NCI-H2107 treated with DMSO at 0.1 percent for 48 hours (cell line): ENCODE results near the gene CCDC122.
A peak's percentile ranks its signal among the peaks of the same experiment; 100 is the strongest.

ENCODE experiments used
- DNase-seq: peaks from one replicate; lab custom pipeline; 2025; ENCODE audit not compliant: unreplicated experiment; lab: John Stamatoyannopoulos, UW

CCDC122 gene

DNA sequence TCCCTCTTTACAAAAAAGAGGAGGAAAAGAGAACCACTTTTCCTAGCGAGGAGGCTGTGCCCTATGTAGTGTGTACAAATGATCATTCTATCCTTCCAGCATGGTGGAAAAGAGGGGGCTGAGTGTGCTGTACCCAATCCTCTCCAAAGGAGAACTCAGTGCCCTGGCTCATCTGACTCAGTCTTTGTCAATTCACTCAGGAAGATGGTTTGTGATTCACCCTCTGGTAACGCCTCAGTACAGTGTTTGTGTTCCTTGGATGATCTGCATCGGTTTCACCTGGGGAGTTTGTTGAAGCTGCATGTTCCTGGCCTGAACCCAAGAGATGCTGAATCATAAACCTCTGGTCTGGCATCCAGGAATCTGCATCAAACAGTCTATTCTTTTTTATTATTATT is 74.5 kb downstream of the CCDC122 start:
- no peak for DNase-seq

DNA sequence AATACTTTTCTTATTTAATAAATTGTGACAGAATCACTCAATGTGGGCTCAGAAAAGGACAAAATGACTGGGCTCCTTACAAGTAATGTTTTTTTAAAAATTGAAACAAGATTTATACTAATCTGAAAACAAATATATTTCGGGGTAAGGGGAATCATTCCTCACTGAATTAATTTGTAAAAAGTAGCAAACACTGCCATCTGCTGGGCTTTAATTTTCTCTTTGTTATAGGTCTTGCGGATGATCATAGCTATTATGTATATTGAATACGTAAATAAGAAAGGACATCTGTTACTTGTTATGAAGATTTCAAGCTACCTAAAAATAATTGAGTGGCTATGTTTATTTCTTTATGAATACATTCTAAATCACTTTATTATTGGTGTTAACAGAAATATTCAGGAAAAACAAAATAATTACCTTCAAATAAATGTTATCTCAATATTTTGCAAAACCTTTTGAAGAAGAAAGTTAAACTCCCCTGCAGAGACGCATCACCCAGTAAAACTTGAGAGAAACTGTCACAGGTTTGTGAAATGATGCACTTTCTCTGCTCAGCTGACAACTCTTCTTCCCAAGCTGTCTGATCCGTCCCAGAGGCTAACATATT is 75.0 kb downstream of the CCDC122 start:
- peak; percentile 58 for DNase-seq

DNA sequence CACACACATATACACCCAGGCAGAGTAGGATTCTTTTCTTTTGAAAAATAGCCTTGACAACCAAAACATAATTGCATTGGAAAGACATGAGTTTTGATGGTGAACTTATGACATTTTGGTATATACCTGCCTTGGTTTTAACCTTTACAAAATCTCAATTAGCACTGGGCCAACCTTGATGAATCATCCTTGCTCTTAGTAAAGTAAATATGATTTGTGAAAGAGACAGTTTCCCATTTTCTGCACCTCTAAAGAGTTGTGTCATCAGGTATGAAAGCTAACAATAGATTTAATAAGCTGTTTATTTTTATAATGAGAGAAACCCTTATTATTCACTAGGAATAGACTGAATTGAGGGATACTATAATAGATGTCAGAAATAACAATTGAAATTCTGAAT is 77.0 kb downstream of the CCDC122 start:
- no peak for DNase-seq

DNA sequence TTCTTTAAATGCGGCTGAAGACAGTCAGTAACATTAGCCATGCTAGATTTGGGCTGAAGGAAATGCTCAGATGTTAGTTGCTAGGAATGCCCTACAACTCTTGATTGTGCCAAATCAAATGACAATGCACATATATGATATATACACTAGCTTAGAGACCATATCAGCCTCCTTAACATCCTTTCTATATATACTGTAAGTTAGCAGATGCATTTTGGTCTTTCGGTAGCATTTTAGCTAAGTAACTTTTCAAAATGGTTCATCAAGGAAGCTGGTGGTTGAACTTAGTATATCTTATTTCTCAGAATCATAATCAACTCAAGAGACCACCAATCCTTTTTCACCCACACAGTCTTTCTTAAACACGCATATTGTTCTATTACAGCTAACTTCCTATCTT is 78.7 kb downstream of the CCDC122 start:
- DNase-seq = no peak

DNA sequence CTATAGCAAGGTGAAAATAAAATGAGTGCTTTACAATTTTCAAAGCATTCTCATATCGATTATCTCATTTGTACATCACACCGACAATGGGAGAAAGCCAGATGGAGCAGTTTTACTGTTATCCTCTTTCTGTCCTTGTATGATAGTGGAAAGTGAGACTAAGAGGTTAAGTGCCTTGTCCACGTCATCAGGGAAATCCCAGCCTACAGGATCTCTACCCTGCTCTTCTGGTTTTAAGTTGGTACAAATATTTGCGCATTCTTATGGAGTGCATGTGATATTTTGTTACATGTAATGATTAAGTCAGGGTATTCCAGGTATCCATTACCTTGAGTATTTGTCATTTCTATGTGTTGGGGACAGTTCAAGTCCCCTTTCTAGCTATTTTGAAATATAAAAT is 80.3 kb downstream of the CCDC122 start:
- DNase-seq = no peak

DNA sequence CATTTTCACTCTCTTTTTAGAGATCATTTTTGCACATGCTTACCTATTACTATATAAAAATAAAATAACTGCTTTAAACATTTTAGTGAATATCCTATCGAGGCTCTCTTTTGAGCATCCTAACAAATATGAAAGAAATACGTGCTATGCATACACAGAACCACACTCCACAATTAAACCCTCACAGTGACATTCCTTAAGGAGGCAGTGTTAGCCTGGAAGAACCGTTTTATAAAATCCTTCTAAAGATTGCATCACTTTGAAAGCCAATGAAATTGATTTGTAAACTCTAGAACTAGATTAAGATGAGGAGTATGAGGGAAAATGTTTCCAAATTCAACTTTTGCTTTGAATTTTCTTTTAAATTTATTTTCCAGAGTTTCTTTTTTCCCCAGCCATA is 81.7 kb downstream of the CCDC122 start:
- no peak for DNase-seq

DNA sequence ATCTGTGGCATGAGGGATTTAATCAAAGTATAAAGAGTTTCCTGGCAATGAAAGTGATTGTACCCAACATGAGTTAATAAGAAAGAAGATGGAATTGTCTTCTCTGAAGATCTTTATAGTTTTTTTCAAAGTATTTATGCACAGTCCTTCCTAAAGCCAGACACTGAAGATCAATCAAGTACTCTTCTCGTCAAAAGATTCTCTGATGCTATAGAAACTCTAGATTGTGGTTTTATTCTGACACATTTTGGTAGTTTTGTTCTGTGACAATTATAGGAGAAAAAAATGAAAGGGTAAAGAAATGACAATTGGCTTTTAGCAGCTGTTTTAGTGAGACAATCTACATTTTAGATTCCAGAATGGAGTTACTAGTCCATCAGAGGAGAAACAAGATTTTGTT is 82.4 kb downstream of the CCDC122 start:
- DNase-seq = no peak

DNA sequence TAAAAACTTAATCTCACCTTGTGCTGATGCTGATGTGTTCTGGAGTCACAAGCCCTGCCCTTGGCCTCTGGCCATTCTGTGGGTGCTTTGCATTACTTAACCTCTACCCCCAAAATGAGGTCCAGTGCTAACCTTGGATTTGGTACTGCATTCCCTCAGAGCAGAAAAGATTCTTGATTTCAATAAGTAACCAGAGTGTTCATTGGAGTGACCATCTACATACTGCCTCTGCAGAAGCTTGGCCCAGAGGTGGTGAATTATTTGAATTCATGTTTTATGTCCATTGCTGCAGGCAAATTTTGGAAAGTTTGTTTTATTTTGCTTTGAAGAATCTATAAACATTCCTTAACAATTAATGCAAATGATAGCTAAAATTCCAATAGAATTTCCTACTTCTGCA is 85.1 kb downstream of the CCDC122 start:
- DNase-seq = no peak

DNA sequence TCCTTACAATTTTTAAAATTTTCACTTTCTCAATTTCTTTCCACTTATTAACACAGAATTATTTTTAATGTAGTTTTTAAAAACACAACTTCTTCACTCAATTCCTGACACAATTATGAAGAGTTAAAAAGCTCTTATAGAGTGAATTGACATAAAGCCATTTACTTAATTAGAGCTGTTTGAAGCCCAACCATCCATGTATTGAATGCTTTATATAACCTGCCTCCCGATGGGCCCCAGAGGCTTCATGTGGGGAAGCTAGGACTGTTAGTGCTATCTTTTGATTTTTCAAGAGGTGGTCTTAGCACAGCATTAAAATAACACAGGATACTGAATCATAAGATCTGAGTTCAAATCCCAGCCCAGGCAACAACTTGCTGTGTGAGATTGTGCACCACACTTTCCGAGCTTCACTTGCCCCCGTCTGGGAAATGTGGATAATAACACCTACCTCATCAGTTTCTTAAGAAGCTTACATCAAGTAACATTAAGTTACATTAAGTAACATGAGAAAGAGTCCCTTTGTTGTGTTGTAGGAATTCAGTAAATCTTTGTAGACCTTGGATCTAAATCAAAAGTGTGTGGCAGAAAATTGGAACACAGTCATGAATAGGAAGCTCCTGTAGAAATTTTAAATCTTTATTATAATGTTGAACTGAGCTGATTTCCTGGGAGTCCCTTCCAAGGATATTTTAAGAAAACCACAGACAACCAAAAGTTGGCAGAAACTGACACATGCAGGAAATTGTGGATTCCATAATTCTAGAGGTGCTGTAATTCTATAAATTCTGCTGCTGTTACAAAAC is 87.3 kb downstream of the CCDC122 start:
- no peak for DNase-seq

DNA sequence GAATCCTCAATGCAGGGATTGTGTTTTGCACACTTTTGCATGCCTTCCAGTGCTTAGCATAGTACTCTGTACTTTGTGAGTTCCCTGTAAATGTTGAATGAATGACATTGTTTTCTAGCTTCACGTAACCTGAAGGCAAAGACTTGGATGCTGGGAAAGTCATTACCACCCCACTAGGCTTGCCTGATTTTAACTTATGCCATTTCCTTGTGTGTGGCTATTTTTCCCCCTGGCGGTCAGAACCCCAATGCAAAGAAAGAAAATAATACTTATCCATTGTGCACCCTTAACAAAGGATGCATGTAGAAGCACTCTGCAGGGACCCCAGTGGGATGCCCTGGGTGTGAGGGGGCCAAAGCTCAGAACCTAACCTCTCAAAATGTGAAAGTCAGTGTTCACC is 91.5 kb downstream of the CCDC122 start:
- DNase-seq = no peak

DNA sequence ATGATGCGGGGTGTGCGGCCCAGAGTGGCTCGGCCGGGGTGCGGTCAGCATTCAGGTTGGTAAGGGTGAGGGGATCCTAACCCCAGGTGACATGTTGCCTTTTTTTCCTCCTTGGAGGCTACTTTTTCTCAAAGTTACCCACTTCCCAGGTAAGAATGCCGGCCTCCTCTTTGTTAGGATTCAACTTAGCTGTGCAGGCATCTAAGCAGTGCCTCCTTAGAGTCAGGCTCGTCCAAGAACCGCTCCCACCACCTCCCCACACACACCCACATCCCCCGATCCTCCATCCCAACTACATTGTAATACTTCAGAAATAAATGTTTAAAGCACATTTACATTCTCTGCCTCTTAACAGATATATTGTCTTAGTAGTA is 92.0 kb downstream of the CCDC122 start:
- no peak for DNase-seq

DNA sequence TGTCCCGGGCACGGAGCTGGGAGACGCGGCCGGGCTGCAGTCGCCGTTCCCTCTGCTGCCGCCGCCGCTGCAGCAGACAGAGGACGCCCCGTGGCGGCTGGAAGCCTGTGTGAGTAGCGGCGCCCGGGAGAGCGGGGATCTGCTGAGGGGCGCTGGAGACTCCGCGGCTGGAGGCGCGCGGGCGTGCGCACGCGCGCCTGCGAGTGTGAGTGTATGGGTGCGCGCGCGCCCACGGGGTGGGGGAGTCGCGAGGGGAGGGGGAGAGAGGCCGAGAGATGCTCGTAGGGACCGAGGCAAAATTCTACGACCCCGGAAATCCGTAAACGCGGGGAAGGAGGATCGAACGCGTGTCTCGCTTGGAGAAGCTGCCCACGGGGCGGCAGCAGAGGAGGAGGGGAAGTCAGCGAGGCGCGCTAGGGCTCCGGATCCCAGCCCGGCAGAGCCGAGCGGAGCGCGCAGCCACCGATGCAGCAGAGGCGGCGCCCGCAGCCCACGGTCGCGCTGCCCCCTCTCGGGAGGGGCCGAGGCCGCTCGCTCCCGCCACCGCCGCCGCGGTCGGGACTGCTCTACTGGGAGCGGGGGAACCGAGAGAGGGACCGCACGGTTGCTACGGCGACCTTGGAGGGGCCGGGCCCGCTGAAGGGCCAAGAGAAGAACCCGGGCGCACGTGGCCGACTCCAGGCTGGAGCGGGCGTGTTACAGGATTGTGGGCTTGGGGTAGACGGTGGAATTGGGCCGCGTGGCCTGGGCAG is 92.6 kb downstream of the CCDC122 start, which contains the start of gene ENOX1:
Gene ENOX1, minus strand, starts transcription at position 207 of the 752 bp plus-strand sequence.
- no peak for DNase-seq

DNA sequence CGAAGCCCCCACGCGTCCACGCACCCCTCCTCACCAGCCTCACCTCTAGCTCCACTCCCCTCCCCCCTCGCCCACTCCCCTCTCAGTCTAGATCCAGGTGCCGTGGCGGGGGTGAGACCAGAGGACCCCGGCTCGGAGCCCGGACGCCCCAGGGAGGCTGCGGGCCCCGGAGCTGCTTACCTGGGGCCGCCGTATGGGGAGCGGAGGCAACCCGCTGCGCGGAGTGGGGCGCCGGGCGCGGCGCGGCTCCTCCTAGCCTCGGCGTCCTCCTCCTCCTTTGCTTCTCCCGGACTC is 93.1 kb downstream of the CCDC122 start:
- no peak for DNase-seq
